Fibroblast of pulmonary artery (primary cell): ENCODE data around the gene TMEM266.

Experiments
- DNase-seq: peaks from one replicate; pipeline ENCODE4 v3.0.0-alpha.2; 2010; ENCODE audit warnings: low read depth
- H3K4me3 ChIP-seq: replicated peaks from 2 replicates; pipeline ENCODE4 v1.5.1; 2011; ENCODE audit warnings: low read depth, mild to moderate bottlenecking, control low read depth, low read length, moderate library complexity
- TF ChIP-seq, protein P1 (sequence below): IDR thresholded peaks from 2 replicates; pipeline ENCODE4 v1.5.1; 2011; ENCODE audit warnings: mild to moderate bottlenecking, control low read depth, low read length, inconsistent platforms; ENCODE audit errors: missing control alignments

Gene TMEM266

GRCh38 chr15:76058714-76059319 is 968 bp upstream of the TMEM266 start:
- DNase-seq = peak; percentile 10
- peak overlapping the region; percentile 54 for H3K4me3 ChIP-seq
- TF ChIP-seq, protein P1, sequence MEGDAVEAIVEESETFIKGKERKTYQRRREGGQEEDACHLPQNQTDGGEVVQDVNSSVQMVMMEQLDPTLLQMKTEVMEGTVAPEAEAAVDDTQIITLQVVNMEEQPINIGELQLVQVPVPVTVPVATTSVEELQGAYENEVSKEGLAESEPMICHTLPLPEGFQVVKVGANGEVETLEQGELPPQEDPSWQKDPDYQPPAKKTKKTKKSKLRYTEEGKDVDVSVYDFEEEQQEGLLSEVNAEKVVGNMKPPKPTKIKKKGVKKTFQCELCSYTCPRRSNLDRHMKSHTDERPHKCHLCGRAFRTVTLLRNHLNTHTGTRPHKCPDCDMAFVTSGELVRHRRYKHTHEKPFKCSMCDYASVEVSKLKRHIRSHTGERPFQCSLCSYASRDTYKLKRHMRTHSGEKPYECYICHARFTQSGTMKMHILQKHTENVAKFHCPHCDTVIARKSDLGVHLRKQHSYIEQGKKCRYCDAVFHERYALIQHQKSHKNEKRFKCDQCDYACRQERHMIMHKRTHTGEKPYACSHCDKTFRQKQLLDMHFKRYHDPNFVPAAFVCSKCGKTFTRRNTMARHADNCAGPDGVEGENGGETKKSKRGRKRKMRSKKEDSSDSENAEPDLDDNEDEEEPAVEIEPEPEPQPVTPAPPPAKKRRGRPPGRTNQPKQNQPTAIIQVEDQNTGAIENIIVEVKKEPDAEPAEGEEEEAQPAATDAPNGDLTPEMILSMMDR = no peak

- DNase-seq = no peak
- H3K4me3 ChIP-seq = peak overlapping the region; percentile 40
- TF ChIP-seq, protein P1 = no peak
These were observed 569 bp downstream of the TMEM266 start for GRCh38 chr15:76060118-76060989.

GRCh38 chr15:76061700-76062099 is 1.9 kb downstream of the TMEM266 start:
- no peak overlapping the region for H3K4me3 ChIP-seq
- TF ChIP-seq, protein P1 = no peak
- no peak for DNase-seq

DNA sequence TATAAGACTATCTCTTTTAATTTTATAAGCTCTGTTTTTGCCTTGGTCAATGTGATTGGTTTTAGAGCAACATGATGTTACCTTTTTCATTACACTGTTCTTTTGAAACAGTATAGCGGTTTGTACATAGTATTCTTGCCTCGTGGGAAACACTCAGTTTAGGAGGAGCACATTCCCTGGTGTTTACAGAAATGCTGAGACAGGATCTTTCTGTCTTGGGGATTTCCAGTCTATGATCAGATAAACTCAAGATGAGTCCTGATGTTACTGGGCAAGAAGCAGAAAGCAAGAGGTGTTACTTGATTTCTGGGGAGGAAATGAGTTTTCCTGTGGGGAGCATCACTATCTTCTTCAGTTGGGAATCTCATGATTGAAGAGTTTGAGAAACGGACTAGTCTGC is 2.5 kb downstream of the TMEM266 start:
- DNase-seq = no peak
- TF ChIP-seq, protein P1 = no peak
- H3K4me3 ChIP-seq = no peak overlapping the region

- no peak for DNase-seq
- no peak overlapping the region for H3K4me3 ChIP-seq
- TF ChIP-seq, protein P1 = no peak
These were observed 4.6 kb downstream of the TMEM266 start for GRCh38 chr15:76064375-76064774.

DNA sequence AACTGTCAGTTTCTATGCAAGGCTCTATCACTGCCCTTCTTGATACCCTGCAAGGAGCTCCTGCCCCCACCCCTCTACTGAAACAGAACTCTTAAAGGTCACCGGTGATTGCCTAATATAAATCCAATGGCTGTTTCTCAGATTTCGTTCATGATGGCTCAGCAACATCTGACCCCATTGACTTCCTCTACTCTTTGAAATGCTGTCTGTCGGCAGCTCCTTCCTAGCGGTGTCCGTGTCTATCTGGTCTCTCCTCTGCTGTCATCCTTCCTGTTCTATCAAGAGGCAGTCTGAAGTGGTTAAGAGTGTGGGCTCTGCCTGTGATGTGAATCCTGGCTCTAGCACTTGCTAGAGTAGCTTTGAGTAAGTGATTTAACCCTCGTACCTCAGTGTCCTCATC is 5.5 kb downstream of the TMEM266 start:
- TF ChIP-seq, protein P1 = no peak
- H3K4me3 ChIP-seq = no peak overlapping the region
- DNase-seq = no peak
